Measurements from ENCODE around the gene SFTA2. TPM values are rescaled to one million over a fixed set of nuclear protein-coding genes. Genes with fewer than 3 reads are reported as not detected.
A peak's percentile ranks its signal among the peaks of the same experiment; 100 is the strongest.

SFTA2 gene
- total and polyA plus RNA-seq, 2 experiments from 2014 or later, result 0.86 TPM; not detected in 1

- TF ChIP-seq CTCF (IDR thresholded peaks at IDR 0.05; ENCODE audit: low read depth, low read length), result peak; percentile 80
- H3K4me1 ChIP-seq (ENCODE audit: low read depth), result no peaks in the 10 kb centered on the region
- peak; percentile 88 to 90 for DNase-seq (ENCODE audit: low read depth in 1 of 2, low spot score in 1 of 2)
- no peaks in the 10 kb centered on the region for H3K9me3 ChIP-seq (ENCODE audit: low read depth)
- no peak overlapping the region for H3K27ac ChIP-seq
- H3K36me3 ChIP-seq, result no peaks in the 10 kb centered on the region
- H3K27me3 ChIP-seq, result no peaks in the 10 kb centered on the region
- H3K4me3 ChIP-seq, result no peak overlapping the region
These were observed 10.5 kb upstream of the SFTA2 start for GRCh38 chr6:30942338-30943060.

GRCh38 chr6:30940361-30940986, 8.5 kb upstream of the SFTA2 start, which contains the start of gene MUCL3:
TSS of gene MUCL3 (plus strand) at chr6:30940973. CDS start at chr6:30941000, 27 bp downstream.
- H3K4me1 ChIP-seq (ENCODE audit: low read depth), result no peaks in the 10 kb centered on the region
- no peak for DNase-seq (ENCODE audit: low read depth in 1 of 2, low spot score in 1 of 2)
- no peak for TF ChIP-seq CTCF (IDR thresholded peaks at IDR 0.05; ENCODE audit: low read depth, low read length)

GRCh38 chr6:30939473-30939872, 7.5 kb upstream of the SFTA2 start:
- no peak for TF ChIP-seq CTCF (IDR thresholded peaks at IDR 0.05; ENCODE audit: low read depth, low read length)
- no peak for DNase-seq (ENCODE audit: low read depth in 1 of 2, low spot score in 1 of 2)
- no peaks in the 10 kb centered on the region for H3K4me1 ChIP-seq (ENCODE audit: low read depth)

More at GRCh38 chr6:30940361-30940986, 8.5 kb upstream of the SFTA2 start, which contains the start of gene MUCL3:
- H3K27me3 ChIP-seq, result no peaks in the 10 kb centered on the region
- H3K4me3 ChIP-seq, result no peak within 1 kb of the TSS
- H3K9me3 ChIP-seq (ENCODE audit: low read depth), result no peaks in the 10 kb centered on the region
- no peak within 1 kb of the TSS for H3K27ac ChIP-seq
- no peaks in the 10 kb centered on the region for H3K36me3 ChIP-seq

GRCh38 chr6:30938730-30939129, 6.8 kb upstream of the SFTA2 start:
- no peak for DNase-seq (ENCODE audit: low read depth in 1 of 2, low spot score in 1 of 2)
- H3K4me1 ChIP-seq (ENCODE audit: low read depth), result no peaks in the 10 kb centered on the region
- H3K27me3 ChIP-seq, result no peaks in the 10 kb centered on the region
- no peaks in the 10 kb centered on the region for H3K36me3 ChIP-seq
- no peak overlapping the region for H3K27ac ChIP-seq
- no peak overlapping the region for H3K4me3 ChIP-seq
- H3K9me3 ChIP-seq (ENCODE audit: low read depth), result no peaks in the 10 kb centered on the region
- no peak for TF ChIP-seq CTCF (IDR thresholded peaks at IDR 0.05; ENCODE audit: low read depth, low read length)

More at GRCh38 chr6:30939473-30939872, 7.5 kb upstream of the SFTA2 start:
- Histone ChIP-seq H3K9me3 (ENCODE audit: low read depth) (no peaks in the 10 kb centered on the region), H3K36me3 (no peaks in the 10 kb centered on the region), H3K4me3 (no peak overlapping the region), H3K27ac (no peak overlapping the region), H3K27me3 (no peaks in the 10 kb centered on the region)

GRCh38 chr6:30937265-30937664, 5.3 kb upstream of the SFTA2 start:
- H3K27ac ChIP-seq, result no peak overlapping the region
- no peak for DNase-seq (ENCODE audit: low read depth in 1 of 2, low spot score in 1 of 2)
- no peak for TF ChIP-seq CTCF (IDR thresholded peaks at IDR 0.05; ENCODE audit: low read depth, low read length)
- H3K4me3 ChIP-seq, result no peak overlapping the region
- no peaks in the 10 kb centered on the region for H3K4me1 ChIP-seq (ENCODE audit: low read depth)
- H3K36me3 ChIP-seq, result no peaks in the 10 kb centered on the region
- no peaks in the 10 kb centered on the region for H3K27me3 ChIP-seq
- no peaks in the 10 kb centered on the region for H3K9me3 ChIP-seq (ENCODE audit: low read depth)
